ENCODE measurements around the gene MT3. TPM values are rescaled to one million over a fixed set of nuclear protein-coding genes. Genes with fewer than 3 reads are reported as not detected.

The MT3 gene
- total RNA-seq, result 10 to 100 TPM; 32.5 to 74.1 TPM
- 100 to 1,000 TPM; 297 to 363 TPM for polyA plus RNA-seq (ENCODE audit: insufficient read length in 2 of 2)
- long read RNA-seq, donor 1, transcript MT3-201 (3 exons, 569 nt), result major isoform, 215 of 303 reads
- long read RNA-seq, donor 1, transcript MT3-204 (1 exons, 1,550 nt), result minor isoform, 34 of 303 reads
- long read RNA-seq, donor 1, partial matches to known transcripts, result 50 of 303 reads
- long read RNA-seq, donor 1, other reads (novel, unspliced or antisense), result 0 of 303 reads
- long read RNA-seq, donor 2, transcript MT3-204 (1 exons, 1,550 nt), result minor isoform, 14 of 126 reads
- long read RNA-seq, donor 2, transcript MT3-201 (3 exons, 569 nt), result major isoform, 107 of 126 reads
- long read RNA-seq, donor 2, partial matches to known transcripts, result 5 of 126 reads
- long read RNA-seq, donor 2, other reads (novel, unspliced or antisense), result 0 of 126 reads
- long read RNA-seq, donor 3, transcript MT3-201 (3 exons, 569 nt), result major isoform, 54 of 62 reads
- long read RNA-seq, donor 3, transcript MT3-204 (1 exons, 1,550 nt), result minor isoform, 6 of 62 reads
- long read RNA-seq, donor 3, partial matches to known transcripts, result 0 of 62 reads
- long read RNA-seq, donor 3, other reads (novel, unspliced or antisense), result 0 of 62 reads
- long read RNA-seq, donor 4, result 0 reads

GRCh38 chr16:56589141-56590039 lies at the start of gene MT3:
Gene MT3, plus strand, starts transcription at chr16:56589528. Its CDS starts 63 bp downstream, at chr16:56589591.
- Histone ChIP-seq H3K4me3 (ENCODE audit: low read depth, low read length) (peak within 1 kb of the TSS; percentile 71), H3K36me3 (ENCODE audit: control insufficient read depth, insufficient read depth, low read length) (no peaks in the 10 kb centered on the region), H3K4me1 (ENCODE audit: control insufficient read depth, insufficient read depth, low read length) (peaks cover 29% of the 10 kb centered on the region), H3K9me3 (ENCODE audit: control insufficient read depth, insufficient read depth, low read length) (no peaks in the 10 kb centered on the region), H3K27ac (ENCODE audit: low read depth, low read length) (peak within 1 kb of the TSS; percentile 84), H3K27me3 (ENCODE audit: control insufficient read depth, insufficient read depth, low read length) (no peaks in the 10 kb centered on the region)
- 2% methylated on average over 87 of the region's 87 CpGs for WGBS (ENCODE audit: insufficient coverage)
- peak in 3 of 6 donors; percentile 73 to 92 (median 88) for DNase-seq (ENCODE audit: low read depth in 4 of 6, low spot score in 6 of 6)

- DNase-seq (ENCODE audit: low read depth in 4 of 6, low spot score in 6 of 6), result peak in 1 of 6 donors; percentile 67
- Histone ChIP-seq H3K27ac (ENCODE audit: low read depth, low read length) (no peak overlapping the region), H3K9me3 (ENCODE audit: control insufficient read depth, insufficient read depth, low read length) (no peaks in the 10 kb centered on the region), H3K4me1 (ENCODE audit: control insufficient read depth, insufficient read depth, low read length) (peaks cover 4% of the 10 kb centered on the region), H3K4me3 (ENCODE audit: low read depth, low read length) (no peak overlapping the region), H3K27me3 (ENCODE audit: control insufficient read depth, insufficient read depth, low read length) (no peaks in the 10 kb centered on the region), H3K36me3 (ENCODE audit: control insufficient read depth, insufficient read depth, low read length) (no peaks in the 10 kb centered on the region)
- 50% methylated on average over 1 of the region's 4 CpGs for WGBS (ENCODE audit: insufficient coverage)
These were observed 49.7 kb upstream of the MT3 start for GRCh38 chr16:56539656-56540055.

GRCh38 chr16:56542039-56542438 lies 47.3 kb upstream of the MT3 start:
- no peak overlapping the region for H3K27ac ChIP-seq (ENCODE audit: low read depth, low read length)
- WGBS (ENCODE audit: insufficient coverage), result no CpG with 5 or more reads among the region's 2 CpGs
- H3K36me3 ChIP-seq (ENCODE audit: control insufficient read depth, insufficient read depth, low read length), result no peaks in the 10 kb centered on the region
- H3K4me1 ChIP-seq (ENCODE audit: control insufficient read depth, insufficient read depth, low read length), result peaks cover 16% of the 10 kb centered on the region
- no peak for DNase-seq (ENCODE audit: low read depth in 4 of 6, low spot score in 6 of 6)
- H3K9me3 ChIP-seq (ENCODE audit: control insufficient read depth, insufficient read depth, low read length), result no peaks in the 10 kb centered on the region
- no peaks in the 10 kb centered on the region for H3K27me3 ChIP-seq (ENCODE audit: control insufficient read depth, insufficient read depth, low read length)
- no peak overlapping the region for H3K4me3 ChIP-seq (ENCODE audit: low read depth, low read length)

GRCh38 chr16:56547120-56547948 lies 42.0 kb upstream of the MT3 start:
- peaks cover 40% of the 10 kb centered on the region for H3K4me1 ChIP-seq (ENCODE audit: control insufficient read depth, insufficient read depth, low read length)
- DNase-seq (ENCODE audit: low read depth in 4 of 6, low spot score in 6 of 6), result peak; percentile 60 to 93 (median 73)
- H3K36me3 ChIP-seq (ENCODE audit: control insufficient read depth, insufficient read depth, low read length), result no peaks in the 10 kb centered on the region
- H3K27me3 ChIP-seq (ENCODE audit: control insufficient read depth, insufficient read depth, low read length), result no peaks in the 10 kb centered on the region
- 14% methylated on average over 11 of the region's 12 CpGs for WGBS (ENCODE audit: insufficient coverage)
- H3K4me3 ChIP-seq (ENCODE audit: low read depth, low read length), result no peak overlapping the region
- peak overlapping the region; percentile 96 for H3K27ac ChIP-seq (ENCODE audit: low read depth, low read length)
- no peaks in the 10 kb centered on the region for H3K9me3 ChIP-seq (ENCODE audit: control insufficient read depth, insufficient read depth, low read length)

- H3K9me3 ChIP-seq (ENCODE audit: control insufficient read depth, insufficient read depth, low read length), result no peaks in the 10 kb centered on the region
- peak in 1 of 6 donors; percentile 34 for DNase-seq (ENCODE audit: low read depth in 4 of 6, low spot score in 6 of 6)
- peak overlapping the region; percentile 96 for H3K27ac ChIP-seq (ENCODE audit: low read depth, low read length)
- no peaks in the 10 kb centered on the region for H3K27me3 ChIP-seq (ENCODE audit: control insufficient read depth, insufficient read depth, low read length)
- H3K4me1 ChIP-seq (ENCODE audit: control insufficient read depth, insufficient read depth, low read length), result peaks cover 48% of the 10 kb centered on the region
- H3K4me3 ChIP-seq (ENCODE audit: low read depth, low read length), result no peak overlapping the region
- H3K36me3 ChIP-seq (ENCODE audit: control insufficient read depth, insufficient read depth, low read length), result no peaks in the 10 kb centered on the region
- 67% methylated on average over 1 of the region's 4 CpGs for WGBS (ENCODE audit: insufficient coverage)
These were observed 41.3 kb upstream of the MT3 start for GRCh38 chr16:56547949-56548567.

- Histone ChIP-seq H3K9me3 (ENCODE audit: control insufficient read depth, insufficient read depth, low read length) (no peaks in the 10 kb centered on the region), H3K4me1 (ENCODE audit: control insufficient read depth, insufficient read depth, low read length) (peaks cover 51% of the 10 kb centered on the region), H3K27ac (ENCODE audit: low read depth, low read length) (peak overlapping the region; percentile 96), H3K4me3 (ENCODE audit: low read depth, low read length) (no peak overlapping the region), H3K27me3 (ENCODE audit: control insufficient read depth, insufficient read depth, low read length) (no peaks in the 10 kb centered on the region), H3K36me3 (ENCODE audit: control insufficient read depth, insufficient read depth, low read length) (no peaks in the 10 kb centered on the region)
- DNase-seq (ENCODE audit: low read depth in 4 of 6, low spot score in 6 of 6), result peak in 1 of 6 donors; percentile 61
These were observed 40.2 kb upstream of the MT3 start for GRCh38 chr16:56549161-56549560.

- Histone ChIP-seq H3K4me3 (ENCODE audit: low read depth, low read length) (no peak overlapping the region), H3K27ac (ENCODE audit: low read depth, low read length) (no peak overlapping the region), H3K9me3 (ENCODE audit: control insufficient read depth, insufficient read depth, low read length) (no peaks in the 10 kb centered on the region), H3K27me3 (ENCODE audit: control insufficient read depth, insufficient read depth, low read length) (no peaks in the 10 kb centered on the region), H3K4me1 (ENCODE audit: control insufficient read depth, insufficient read depth, low read length) (peaks cover 51% of the 10 kb centered on the region), H3K36me3 (ENCODE audit: control insufficient read depth, insufficient read depth, low read length) (no peaks in the 10 kb centered on the region)
- WGBS (ENCODE audit: insufficient coverage), result 96% methylated on average over 3 of the region's 5 CpGs
- no peak for DNase-seq (ENCODE audit: low read depth in 4 of 6, low spot score in 6 of 6)
These were observed 39.5 kb upstream of the MT3 start for GRCh38 chr16:56549744-56550385.

Data from spinal cord (tissue), 10 donors.